Natural killer cell treated with Interleukin-12 subunit alpha and Interleukin-12 subunit beta and Interleukin-15 and Interleukin-18, amount 100 ng/mL, for 72 hours (primary cell): Measurements from ENCODE around the gene PKDCC. TPM values are rescaled to one million over a fixed set of nuclear protein-coding genes. Genes with fewer than 3 reads are reported as not detected.
A peak's percentile ranks its signal among the peaks of the same experiment; 100 is the strongest.

Experiments used
- ATAC-seq, 2 donors: fragments of 150-1000 bp; cut with Tn5 transposase in 1 of 2; sonication (Bioruptor Pico), chemical (Tn5 transposase) in 1 of 2; 2 replicates each; pipeline ENCODE4 v1.10.0; 2021
- DNase-seq: peaks from one replicate; pipeline ENCODE4 v3.0.0; 2022; ENCODE audit warnings: low spot score
- H3K27ac Mint-ChIP-seq, 2 donors: 1 replicate in 1 of 2; 2 replicates in 1 of 2; pipeline ENCODE4 v1.8.0; 2022; ENCODE audit warnings: mixed read lengths in 2 of 2, mild to moderate bottlenecking in 1 of 2, moderate library complexity in 1 of 2
- H3K27me3 Mint-ChIP-seq, 2 donors: 1 replicate in 1 of 2; 2 replicates in 1 of 2; pipeline ENCODE4 v1.8.0; 2022; ENCODE audit warnings: mixed read lengths in 2 of 2
- H3K36me3 Mint-ChIP-seq: one replicate; pipeline ENCODE4 v1.8.0; 2022; ENCODE audit warnings: mixed read lengths
- H3K4me1 Mint-ChIP-seq, 2 donors: 1 replicate in 1 of 2; 2 replicates in 1 of 2; pipeline ENCODE4 v1.8.0; 2022; ENCODE audit warnings: low read depth in 2 of 2, mixed read lengths in 2 of 2, mild to moderate bottlenecking in 1 of 2
- H3K4me3 Mint-ChIP-seq: one replicate; pipeline ENCODE4 v1.8.0; 2022; ENCODE audit warnings: mixed read lengths
- H3K9me3 Mint-ChIP-seq: 2 replicates; pipeline ENCODE4 v1.8.0; 2022; ENCODE audit warnings: mixed read lengths
- total RNA-seq, 2 donors: library from RNA; stranded (reverse); gene quantifications; one replicate each; pipeline ENCODE4 v1.2.3, GENCODE V29; 2022

PKDCC gene
- not detected for total RNA-seq

GRCh38 chr2:42047488-42048298 is at the start of gene PKDCC:
Gene PKDCC (plus strand): TSS chr2:42048021. CDS start chr2:42048200, 179 bp downstream.
- DNase-seq: peak; percentile 67
- H3K36me3 Mint-ChIP-seq: no peaks in the 10 kb centered on the region
- H3K27ac Mint-ChIP-seq: no peak within 1 kb of the TSS
- H3K9me3 Mint-ChIP-seq: no peaks in the 10 kb centered on the region
- H3K4me3 Mint-ChIP-seq: peak within 1 kb of the TSS; percentile 64
- peaks cover 28 to 45% of the 10 kb centered on the region in 2 donors for H3K27me3 Mint-ChIP-seq
- peaks cover 0 to 2% of the 10 kb centered on the region in 2 donors for H3K4me1 Mint-ChIP-seq
- peak; percentile 82 to 87 for ATAC-seq

GRCh38 chr2:41998186-41999127 is 49.4 kb upstream of the PKDCC start:
- no peak for DNase-seq
- no peak for ATAC-seq
- peaks cover 15 to 17% of the 10 kb centered on the region in 2 donors for H3K27me3 Mint-ChIP-seq
- H3K36me3 Mint-ChIP-seq: peaks cover 3% of the 10 kb centered on the region
- no peak overlapping the region for H3K27ac Mint-ChIP-seq
- H3K9me3 Mint-ChIP-seq: no peaks in the 10 kb centered on the region
- no peak overlapping the region for H3K4me3 Mint-ChIP-seq
- no peaks in the 10 kb centered on the region for H3K4me1 Mint-ChIP-seq

- H3K9me3 Mint-ChIP-seq: peaks cover 2% of the 10 kb centered on the region
- no peaks in the 10 kb centered on the region for H3K4me1 Mint-ChIP-seq
- H3K27ac Mint-ChIP-seq: no peak overlapping the region
- DNase-seq: no peak
- H3K36me3 Mint-ChIP-seq: peaks cover 9% of the 10 kb centered on the region
- no peak for ATAC-seq
- peaks cover 15 to 19% of the 10 kb centered on the region in 2 donors for H3K27me3 Mint-ChIP-seq
- H3K4me3 Mint-ChIP-seq: no peak overlapping the region
These were observed 48.7 kb upstream of the PKDCC start for GRCh38 chr2:41999128-41999480.

GRCh38 chr2:41999592-42000281 is 48.1 kb upstream of the PKDCC start:
- Mint-ChIP-seq H3K27me3 (peaks cover 15 to 20% of the 10 kb centered on the region in 2 donors), H3K4me1 (no peaks in the 10 kb centered on the region), H3K36me3 (peaks cover 13% of the 10 kb centered on the region), H3K27ac (no peak overlapping the region), H3K4me3 (no peak overlapping the region), H3K9me3 (peaks cover 4% of the 10 kb centered on the region)
- ATAC-seq (peak in 1 of 2 donors; percentile 9), DNase-seq (no peak)

- H3K27ac Mint-ChIP-seq: no peak overlapping the region
- peaks cover 9% of the 10 kb centered on the region for H3K9me3 Mint-ChIP-seq
- H3K36me3 Mint-ChIP-seq: peaks cover 13% of the 10 kb centered on the region
- no peak for DNase-seq
- no peak for ATAC-seq
- peaks cover 29 to 32% of the 10 kb centered on the region in 2 donors for H3K27me3 Mint-ChIP-seq
- no peak overlapping the region for H3K4me3 Mint-ChIP-seq
- H3K4me1 Mint-ChIP-seq: no peaks in the 10 kb centered on the region
These were observed 46.1 kb upstream of the PKDCC start for GRCh38 chr2:42001711-42002201.

- Mint-ChIP-seq H3K4me1 (peaks cover 11 to 15% of the 10 kb centered on the region in 2 donors), H3K36me3 (peaks cover 13% of the 10 kb centered on the region), H3K9me3 (peaks cover 9% of the 10 kb centered on the region), H3K4me3 (no peak overlapping the region), H3K27ac (no peak overlapping the region), H3K27me3 (peaks cover 31 to 32% of the 10 kb centered on the region in 2 donors)
- ATAC-seq (no peak), DNase-seq (no peak)
These were observed 40.3 kb upstream of the PKDCC start for GRCh38 chr2:42007551-42007950.

- peaks cover 11% of the 10 kb centered on the region for H3K36me3 Mint-ChIP-seq
- DNase-seq (no peak), ATAC-seq (no peak)
- peaks cover 11 to 19% of the 10 kb centered on the region in 2 donors for H3K4me1 Mint-ChIP-seq
- H3K27me3 Mint-ChIP-seq: peaks cover 31 to 32% of the 10 kb centered on the region in 2 donors
- H3K27ac Mint-ChIP-seq: no peak overlapping the region
- H3K9me3 Mint-ChIP-seq: peaks cover 9% of the 10 kb centered on the region
- no peak overlapping the region for H3K4me3 Mint-ChIP-seq
These were observed 39.4 kb upstream of the PKDCC start for GRCh38 chr2:42008241-42008921.

GRCh38 chr2:42009657-42010580 is 37.9 kb upstream of the PKDCC start:
- peaks cover 11 to 19% of the 10 kb centered on the region in 2 donors for H3K4me1 Mint-ChIP-seq
- H3K27ac Mint-ChIP-seq: peak overlapping the region in 1 of 2 donors; percentile 47
- no peak overlapping the region for H3K4me3 Mint-ChIP-seq
- peaks cover 5% of the 10 kb centered on the region for H3K9me3 Mint-ChIP-seq
- H3K36me3 Mint-ChIP-seq: no peaks in the 10 kb centered on the region
- DNase-seq: no peak
- ATAC-seq: peak; percentile 66 to 69
- peaks cover 28 to 32% of the 10 kb centered on the region in 2 donors for H3K27me3 Mint-ChIP-seq

GRCh38 chr2:42010743-42011298 is 37.0 kb upstream of the PKDCC start:
- ATAC-seq (peak in 1 of 2 donors; percentile 54), DNase-seq (no peak)
- Mint-ChIP-seq H3K9me3 (no peaks in the 10 kb centered on the region), H3K4me3 (no peak overlapping the region), H3K27me3 (peaks cover 22 to 25% of the 10 kb centered on the region in 2 donors), H3K36me3 (no peaks in the 10 kb centered on the region), H3K27ac (no peak overlapping the region), H3K4me1 (peaks cover 11 to 19% of the 10 kb centered on the region in 2 donors)

GRCh38 chr2:42012137-42012536 is 35.7 kb upstream of the PKDCC start:
- no peak for ATAC-seq
- Mint-ChIP-seq H3K36me3 (no peaks in the 10 kb centered on the region), H3K4me1 (peaks cover 11 to 19% of the 10 kb centered on the region in 2 donors), H3K27me3 (peaks cover 12 to 24% of the 10 kb centered on the region in 2 donors), H3K4me3 (no peak overlapping the region), H3K27ac (no peak overlapping the region), H3K9me3 (no peaks in the 10 kb centered on the region)
- DNase-seq: no peak

- Mint-ChIP-seq H3K36me3 (no peaks in the 10 kb centered on the region), H3K4me1 (peaks cover 11 to 19% of the 10 kb centered on the region in 2 donors), H3K27me3 (peaks cover 8 to 22% of the 10 kb centered on the region in 2 donors), H3K4me3 (no peak overlapping the region), H3K9me3 (no peaks in the 10 kb centered on the region), H3K27ac (no peak overlapping the region)
- DNase-seq: no peak
- no peak for ATAC-seq
These were observed 35.2 kb upstream of the PKDCC start for GRCh38 chr2:42012651-42013050.

- H3K9me3 Mint-ChIP-seq: no peaks in the 10 kb centered on the region
- no peak for DNase-seq
- peak in 1 of 2 donors; percentile 64 for ATAC-seq
- peaks cover 11 to 19% of the 10 kb centered on the region in 2 donors for H3K4me1 Mint-ChIP-seq
- no peak overlapping the region for H3K27ac Mint-ChIP-seq
- H3K27me3 Mint-ChIP-seq: peaks cover 6 to 19% of the 10 kb centered on the region in 2 donors
- no peaks in the 10 kb centered on the region for H3K36me3 Mint-ChIP-seq
- H3K4me3 Mint-ChIP-seq: no peak overlapping the region
These were observed 34.4 kb upstream of the PKDCC start for GRCh38 chr2:42013409-42013808.
